ENCODE measurements around the gene ABHD12. TPM values are rescaled to one million over a fixed set of nuclear protein-coding genes. Genes with fewer than 3 reads are reported as not detected.

ABHD12 gene
- total RNA-seq, 2 donors from 2014 or later = 48.2 to 52.7 TPM

DNA sequence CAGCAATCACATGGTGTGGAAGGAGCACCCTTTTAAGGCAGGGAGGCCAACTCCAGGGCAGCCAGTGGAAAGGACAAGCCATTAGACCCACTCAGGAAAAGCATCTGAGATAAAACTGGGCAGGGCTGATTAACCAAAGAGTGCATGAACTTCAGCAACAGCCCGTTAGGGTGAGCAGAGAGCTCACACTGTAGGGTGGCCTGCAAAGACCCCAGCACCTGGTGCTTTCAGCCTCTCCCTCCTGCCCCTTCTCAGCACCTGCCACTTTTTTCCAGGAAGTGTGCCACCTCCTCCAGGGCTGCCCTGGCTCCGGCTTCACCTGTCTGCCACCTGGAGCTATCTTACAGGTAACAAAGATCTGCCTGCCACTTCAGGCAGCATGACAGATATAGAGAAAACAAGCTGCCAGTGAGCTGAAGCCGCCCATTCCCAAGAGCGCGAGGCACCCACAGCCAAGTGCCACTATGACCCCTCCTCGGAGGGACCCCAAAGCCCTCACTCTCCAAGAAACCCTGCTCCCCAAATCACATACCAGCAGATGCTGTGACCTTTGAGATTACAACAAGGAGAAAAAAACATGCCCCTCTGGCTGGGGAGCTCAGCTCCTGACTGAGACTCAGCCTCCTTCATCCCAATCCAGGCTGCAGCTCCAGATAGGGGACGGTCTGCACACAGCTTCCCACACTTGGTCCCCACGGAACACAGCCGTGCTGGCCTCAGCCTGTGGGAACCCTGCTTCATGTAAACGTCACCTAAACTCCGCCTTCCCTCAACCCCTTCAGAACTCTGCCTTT lies 71.2 kb downstream of the ABHD12 start:
- H3K27ac Mint-ChIP-seq = no peak overlapping the region
- H3K4me1 ChIP-seq (ENCODE audit: control insufficient read depth, insufficient read depth, low read length) = no peaks in the 10 kb centered on the region
- H3K27me3 Mint-ChIP-seq (ENCODE audit: insufficient read depth) = no peaks in the 10 kb centered on the region
- H3K9ac ChIP-seq (ENCODE audit: extremely low read depth, low read length, poor library complexity, severe bottlenecking) = no peak overlapping the region
- no peak overlapping the region for H3K4me3 ChIP-seq (ENCODE audit: low read length)
- WGBS, 2 experiments (ENCODE audit: insufficient coverage in 1 of 2, insufficient read length in 1 of 2) = 88 to 92% methylated on average over 7 to 11 of the region's 11 CpGs
- no peak for DNase-seq
- no peak overlapping the region for H3K4me3 Mint-ChIP-seq
- TF ChIP-seq, protein P1, sequence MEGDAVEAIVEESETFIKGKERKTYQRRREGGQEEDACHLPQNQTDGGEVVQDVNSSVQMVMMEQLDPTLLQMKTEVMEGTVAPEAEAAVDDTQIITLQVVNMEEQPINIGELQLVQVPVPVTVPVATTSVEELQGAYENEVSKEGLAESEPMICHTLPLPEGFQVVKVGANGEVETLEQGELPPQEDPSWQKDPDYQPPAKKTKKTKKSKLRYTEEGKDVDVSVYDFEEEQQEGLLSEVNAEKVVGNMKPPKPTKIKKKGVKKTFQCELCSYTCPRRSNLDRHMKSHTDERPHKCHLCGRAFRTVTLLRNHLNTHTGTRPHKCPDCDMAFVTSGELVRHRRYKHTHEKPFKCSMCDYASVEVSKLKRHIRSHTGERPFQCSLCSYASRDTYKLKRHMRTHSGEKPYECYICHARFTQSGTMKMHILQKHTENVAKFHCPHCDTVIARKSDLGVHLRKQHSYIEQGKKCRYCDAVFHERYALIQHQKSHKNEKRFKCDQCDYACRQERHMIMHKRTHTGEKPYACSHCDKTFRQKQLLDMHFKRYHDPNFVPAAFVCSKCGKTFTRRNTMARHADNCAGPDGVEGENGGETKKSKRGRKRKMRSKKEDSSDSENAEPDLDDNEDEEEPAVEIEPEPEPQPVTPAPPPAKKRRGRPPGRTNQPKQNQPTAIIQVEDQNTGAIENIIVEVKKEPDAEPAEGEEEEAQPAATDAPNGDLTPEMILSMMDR (conservative IDR thresholded peaks at IDR 0.05) = no peak
- H3K27me3 ChIP-seq (ENCODE audit: control insufficient read depth, insufficient read depth, low read length, poor library complexity, severe bottlenecking) = no peaks in the 10 kb centered on the region
- peaks cover 43% of the 10 kb centered on the region for H3K36me3 Mint-ChIP-seq (ENCODE audit: low read depth)
- peaks cover 16% of the 10 kb centered on the region for H3K36me3 ChIP-seq (ENCODE audit: control insufficient read depth, insufficient read depth, low read length)
- H3K4me1 Mint-ChIP-seq = peaks cover 9% of the 10 kb centered on the region
- H3K27ac ChIP-seq (ENCODE audit: low read depth, low read length) = peak overlapping the region; percentile 73
- H3K9me3 Mint-ChIP-seq = peaks cover 2% of the 10 kb centered on the region
- no peaks in the 10 kb centered on the region for H3K9me3 ChIP-seq (ENCODE audit: control insufficient read depth, low read length)

DNA sequence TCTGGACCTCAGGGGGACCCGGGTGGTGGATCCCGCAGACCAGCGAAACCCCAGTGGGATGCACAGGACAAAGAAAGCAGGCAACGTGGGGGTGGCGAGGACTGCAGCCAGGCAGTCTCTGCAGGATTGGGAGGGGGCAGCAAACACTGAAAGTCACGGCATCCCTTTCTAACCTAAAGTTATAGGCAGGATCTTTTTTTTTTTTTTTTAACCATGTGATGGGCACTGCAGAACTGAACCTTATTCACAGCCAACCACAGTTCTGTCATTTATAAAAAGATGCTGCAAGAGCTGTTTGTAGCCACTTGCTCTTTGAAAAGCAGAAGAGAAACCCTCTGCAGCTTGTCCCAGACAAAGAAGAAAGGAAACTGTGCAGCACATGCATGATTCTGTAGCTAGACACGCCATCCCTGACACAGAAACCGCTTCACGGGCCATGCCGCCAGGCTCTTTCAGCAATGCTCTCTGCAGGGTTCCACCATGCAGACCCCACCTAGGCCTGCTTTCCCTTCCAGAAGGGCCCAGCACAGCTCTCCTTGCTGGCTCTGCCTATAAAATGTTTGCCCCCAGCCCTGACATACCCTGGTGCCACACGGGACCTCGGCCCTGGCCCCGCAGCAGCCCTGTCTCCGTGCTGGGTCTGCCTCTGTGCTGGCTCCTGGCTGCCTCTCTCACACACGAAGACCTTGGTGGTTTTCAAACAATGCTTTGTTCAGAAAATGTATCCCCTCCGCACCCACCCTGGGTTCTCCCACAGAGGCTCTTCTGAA lies 72.0 kb downstream of the ABHD12 start:
- peaks cover 2% of the 10 kb centered on the region for H3K9me3 Mint-ChIP-seq
- TF ChIP-seq, protein P1 (conservative IDR thresholded peaks at IDR 0.05) = no peak
- H3K4me1 Mint-ChIP-seq = peaks cover 3% of the 10 kb centered on the region
- Histone ChIP-seq H3K4me1 (ENCODE audit: control insufficient read depth, insufficient read depth, low read length) (no peaks in the 10 kb centered on the region), H3K9me3 (ENCODE audit: control insufficient read depth, low read length) (no peaks in the 10 kb centered on the region), H3K4me3 (ENCODE audit: low read length) (no peak overlapping the region), H3K27me3 (ENCODE audit: control insufficient read depth, insufficient read depth, low read length, poor library complexity, severe bottlenecking) (no peaks in the 10 kb centered on the region), H3K27ac (ENCODE audit: low read depth, low read length) (peak overlapping the region; percentile 73), H3K36me3 (ENCODE audit: control insufficient read depth, insufficient read depth, low read length) (peaks cover 16% of the 10 kb centered on the region), H3K9ac (ENCODE audit: extremely low read depth, low read length, poor library complexity, severe bottlenecking) (no peak overlapping the region)
- no peak overlapping the region for H3K4me3 Mint-ChIP-seq
- H3K27ac Mint-ChIP-seq = no peak overlapping the region
- DNase-seq = no peak
- H3K36me3 Mint-ChIP-seq (ENCODE audit: low read depth) = peaks cover 47% of the 10 kb centered on the region
- H3K27me3 Mint-ChIP-seq (ENCODE audit: insufficient read depth) = no peaks in the 10 kb centered on the region
- 90% methylated on average over 14 to 16 of the region's 16 CpGs for WGBS, 2 experiments (ENCODE audit: insufficient coverage in 1 of 2, insufficient read length in 1 of 2)

DNA sequence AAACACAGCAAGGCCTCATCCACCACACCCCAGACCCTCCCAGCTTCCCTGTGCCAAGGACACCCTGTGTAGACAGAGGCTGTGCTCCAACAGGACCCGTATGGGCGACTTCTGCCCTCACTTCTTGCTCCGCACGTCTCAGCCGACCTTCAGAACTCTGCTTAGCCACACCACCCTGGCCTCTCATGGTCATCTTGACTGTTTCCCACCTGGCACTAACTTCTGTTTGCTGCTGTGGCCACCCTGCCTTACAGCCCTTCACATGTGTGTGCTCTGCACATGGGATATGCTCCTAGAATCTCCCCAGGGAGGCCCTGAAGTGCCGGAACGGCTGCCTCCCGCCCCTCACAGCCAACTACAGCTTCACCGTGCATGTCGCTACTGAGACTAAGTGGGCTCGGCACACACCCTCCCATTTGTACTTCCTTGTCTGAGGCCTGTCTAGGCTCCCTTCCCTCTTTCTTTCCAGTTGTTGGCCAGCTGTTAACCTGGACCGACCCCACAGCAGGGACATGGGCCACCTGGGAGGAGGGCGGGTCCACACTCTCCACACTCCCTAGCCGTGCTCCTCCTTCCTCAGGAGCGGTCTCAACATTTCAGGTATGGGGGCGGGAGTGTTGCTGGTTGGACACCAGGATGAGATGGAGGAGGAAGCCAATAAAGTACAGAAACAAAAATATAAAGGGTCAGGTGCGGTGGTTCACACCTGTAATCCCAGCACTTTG lies 73.1 kb downstream of the ABHD12 start:
- WGBS, 2 experiments (ENCODE audit: insufficient coverage in 1 of 2, insufficient read length in 1 of 2) = 89 to 92% methylated on average over 10 to 17 of the region's 17 CpGs
- DNase-seq = no peak
- peak overlapping the region; percentile 68 for H3K27ac Mint-ChIP-seq

More for the DNA sequence above, 73.1 kb downstream of the ABHD12 start:
- peaks cover 3% of the 10 kb centered on the region for H3K9me3 Mint-ChIP-seq
- peaks cover 8% of the 10 kb centered on the region for H3K36me3 ChIP-seq (ENCODE audit: control insufficient read depth, insufficient read depth, low read length)
- H3K36me3 Mint-ChIP-seq (ENCODE audit: low read depth) = peaks cover 43% of the 10 kb centered on the region
- H3K9me3 ChIP-seq (ENCODE audit: control insufficient read depth, low read length) = no peaks in the 10 kb centered on the region
- H3K4me3 ChIP-seq (ENCODE audit: low read length) = no peak overlapping the region
- H3K4me1 Mint-ChIP-seq = no peaks in the 10 kb centered on the region
- H3K27me3 Mint-ChIP-seq (ENCODE audit: insufficient read depth) = no peaks in the 10 kb centered on the region
- no peak overlapping the region for H3K27ac ChIP-seq (ENCODE audit: low read depth, low read length)
- TF ChIP-seq, protein P1 (conservative IDR thresholded peaks at IDR 0.05) = no peak
- H3K4me1 ChIP-seq (ENCODE audit: control insufficient read depth, insufficient read depth, low read length) = no peaks in the 10 kb centered on the region
- H3K27me3 ChIP-seq (ENCODE audit: control insufficient read depth, insufficient read depth, low read length, poor library complexity, severe bottlenecking) = no peaks in the 10 kb centered on the region
- no peak overlapping the region for H3K4me3 Mint-ChIP-seq
- no peak overlapping the region for H3K9ac ChIP-seq (ENCODE audit: extremely low read depth, low read length, poor library complexity, severe bottlenecking)
